HEK293T (cell line): Measurements from ENCODE around the gene PDGFRB.

Experiments
- CTCF ChIA-PET: fragments of 350-600 bp; formaldehyde crosslinking; extraction: SDS; loops from one replicate; lab custom pipeline; 2021; ENCODE audit warnings: antibody characterized with exemption, inconsistent platforms; lab: Yijun Ruan, JAX
- POLR2A ChIA-PET: fragments of 350-600 bp; formaldehyde crosslinking; extraction: SDS; loops from one replicate; lab custom pipeline; 2020; ENCODE audit warnings: antibody characterized with exemption, inconsistent platforms; lab: Yijun Ruan, JAX
- DNase-seq: peaks from one replicate; pipeline ENCODE4 v3.0.0; 2012; ENCODE audit warnings: mixed read lengths; ENCODE audit errors: extremely low spot score
- ARNT ChIP-seq: fragments of 450-650 bp; IDR thresholded peaks from 2 replicates; pipeline ENCODE4 v1.6.1; 2017; ENCODE audit warnings: mild to moderate bottlenecking
- BHLHE40 ChIP-seq: fragments of 450-650 bp; IDR thresholded peaks from 2 replicates; pipeline ENCODE4 v1.6.1; 2016; ENCODE audit warnings: mild to moderate bottlenecking, moderate library complexity, borderline replicate concordance
- CTBP1 ChIP-seq: fragments of 450-650 bp; IDR thresholded peaks from 2 replicates; pipeline ENCODE4 v1.6.1; 2016; ENCODE audit warnings: borderline replicate concordance
- ELF4 ChIP-seq: fragments of 450-650 bp; IDR thresholded peaks from 2 replicates; pipeline ENCODE4 v1.6.1; 2017; ENCODE audit warnings: antibody characterized with exemption
- FOXA1 ChIP-seq: fragments of 450-650 bp; IDR thresholded peaks from 2 replicates; pipeline ENCODE4 v1.6.1; 2016; ENCODE audit warnings: mild to moderate bottlenecking
- FOXK2 ChIP-seq: fragments of 450-650 bp; IDR thresholded peaks from 2 replicates; pipeline ENCODE4 v1.6.1; 2016; ENCODE audit warnings: mild to moderate bottlenecking
- FOXM1 ChIP-seq: fragments of 450-650 bp; IDR thresholded peaks from 2 replicates; pipeline ENCODE4 v1.6.1; 2017; ENCODE audit warnings: mild to moderate bottlenecking, borderline replicate concordance
- HDGF ChIP-seq: fragments of 450-650 bp; IDR thresholded peaks from 2 replicates; pipeline ENCODE4 v1.6.1; 2017; ENCODE audit warnings: antibody characterized with exemption, borderline replicate concordance
- L3MBTL2 ChIP-seq: fragments of 450-650 bp; conservative IDR thresholded peaks from 2 replicates; pipeline ENCODE4 v1.6.1; 2016; ENCODE audit warnings: mild to moderate bottlenecking
- LEF1 ChIP-seq: fragments of 450-650 bp; IDR thresholded peaks from 2 replicates; pipeline ENCODE4 v1.6.1; 2017; ENCODE audit warnings: mild to moderate bottlenecking, borderline replicate concordance
- NFRKB ChIP-seq: fragments of 450-650 bp; IDR thresholded peaks from 2 replicates; pipeline ENCODE4 v1.6.1; 2016; ENCODE audit warnings: mild to moderate bottlenecking, moderate library complexity
- PKNOX1 ChIP-seq: fragments of 450-650 bp; IDR thresholded peaks from 2 replicates; pipeline ENCODE4 v1.6.1; 2016
- SP1 ChIP-seq: fragments of 450-650 bp; IDR thresholded peaks from 2 replicates; pipeline ENCODE4 v1.6.1; 2017
- SUZ12 ChIP-seq: fragments of 450-650 bp; IDR thresholded peaks from 2 replicates; pipeline ENCODE4 v1.6.1; 2016; ENCODE audit warnings: mild to moderate bottlenecking
- TARDBP ChIP-seq: fragments of 450-650 bp; IDR thresholded peaks from 2 replicates; pipeline ENCODE4 v1.6.1; 2016
- ZNF384 ChIP-seq: fragments of 450-650 bp; IDR thresholded peaks from 2 replicates; pipeline ENCODE4 v1.6.1; 2016

PDGFRB gene

GRCh38 chr5:150143350-150144245 is 12.0 kb downstream of the PDGFRB start:
- POLR2A ChIA-PET, result no interaction called here
- DNase-seq, result no peak
- CTCF ChIA-PET, result no interaction called here
- TF ChIP-seq ZNF384 (no peak), SP1 (no peak), ELF4 (no peak), FOXK2 (no peak), HDGF (no peak), BHLHE40 (no peak), NFRKB (no peak), PKNOX1 (no peak), TARDBP (no peak), ARNT (no peak), SUZ12 (no peak), FOXA1 (no peak), LEF1 (no peak), FOXM1 (no peak), CTBP1 (no peak)

- ChIA-PET POLR2A (no interaction called here), CTCF (no interaction called here)
- no peak for DNase-seq
- TF ChIP-seq L3MBTL2, result no peak
- no peak for TF ChIP-seq ZNF384
- no peak for TF ChIP-seq ELF4
- TF ChIP-seq FOXM1, result no peak
- no peak for TF ChIP-seq NFRKB
- TF ChIP-seq ARNT, result no peak
- no peak for TF ChIP-seq FOXK2
- no peak for TF ChIP-seq LEF1
- no peak for TF ChIP-seq SP1
- no peak for TF ChIP-seq CTBP1
- TF ChIP-seq PKNOX1, result no peak
Measured at GRCh38 chr5:150142959-150143349, 12.7 kb downstream of the PDGFRB start.

- no peak for TF ChIP-seq CTBP1
- no peak for TF ChIP-seq TARDBP
- no peak for TF ChIP-seq ZNF384
- no peak for TF ChIP-seq FOXK2
- TF ChIP-seq HDGF, result no peak
- TF ChIP-seq NFRKB, result no peak
- TF ChIP-seq L3MBTL2, result no peak
- CTCF ChIA-PET, result no interaction called here
- DNase-seq, result no peak
- POLR2A ChIA-PET, result no interaction called here
Measured at GRCh38 chr5:150142185-150142958, 13.3 kb downstream of the PDGFRB start.

GRCh38 chr5:150141544-150142184 is 14.0 kb downstream of the PDGFRB start:
- POLR2A ChIA-PET, result no interaction called here
- TF ChIP-seq TARDBP (no peak), SUZ12 (no peak), FOXM1 (no peak), PKNOX1 (no peak)
- no peak for DNase-seq
- CTCF ChIA-PET, result no interaction called here

- CTCF ChIA-PET, result no interaction called here
- POLR2A ChIA-PET, result no interaction called here
- no peak for DNase-seq
- no peak for TF ChIP-seq TARDBP
- TF ChIP-seq ELF4, result no peak
- TF ChIP-seq L3MBTL2, result no peak
- TF ChIP-seq LEF1, result no peak
- no peak for TF ChIP-seq SP1
- no peak for TF ChIP-seq ZNF384
- no peak for TF ChIP-seq SUZ12
Measured at GRCh38 chr5:150140830-150141229, 14.8 kb downstream of the PDGFRB start.

GRCh38 chr5:150139334-150139733 is 16.3 kb downstream of the PDGFRB start:
- TF ChIP-seq L3MBTL2 (no peak), FOXA1 (no peak), SUZ12 (no peak), FOXK2 (no peak), LEF1 (no peak), FOXM1 (no peak), PKNOX1 (no peak), ZNF384 (no peak), SP1 (no peak), TARDBP (no peak), HDGF (no peak), BHLHE40 (no peak), ELF4 (no peak), ARNT (no peak), NFRKB (no peak), CTBP1 (no peak)
- CTCF ChIA-PET, result no interaction called here
- POLR2A ChIA-PET, result no interaction called here
- no peak for DNase-seq
